GM20000 (cell line): ENCODE data around the gene RHCG.

Experiments
- DNase-seq: peaks from one replicate; pipeline ENCODE4 v3.0.0; 2012; ENCODE audit warnings: low spot score
- TF ChIP-seq, protein P1 (sequence below): IDR thresholded peaks from 2 replicates; pipeline ENCODE4 v1.5.1; 2012; ENCODE audit warnings: mild to moderate bottlenecking, control low read depth; ENCODE audit errors: extremely low read depth, missing control alignments

Gene RHCG

DNA sequence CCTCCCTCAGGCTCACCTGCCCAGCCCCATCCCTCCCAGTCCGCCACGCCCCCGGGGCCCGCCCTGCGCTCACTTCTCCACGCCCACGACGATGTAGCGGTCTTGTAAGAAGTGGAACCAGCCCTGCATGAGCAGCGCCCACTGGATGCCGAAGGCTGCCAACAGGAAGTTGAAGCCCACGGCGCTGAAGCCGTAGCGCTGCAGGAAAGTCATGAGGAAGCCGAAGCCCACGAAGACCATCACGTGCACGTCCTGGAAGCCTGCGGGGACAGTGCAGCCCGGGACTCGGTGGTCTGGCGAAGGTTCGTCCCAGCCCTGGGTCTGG is 9.7 kb downstream of the RHCG start:
- TF ChIP-seq, protein P1, sequence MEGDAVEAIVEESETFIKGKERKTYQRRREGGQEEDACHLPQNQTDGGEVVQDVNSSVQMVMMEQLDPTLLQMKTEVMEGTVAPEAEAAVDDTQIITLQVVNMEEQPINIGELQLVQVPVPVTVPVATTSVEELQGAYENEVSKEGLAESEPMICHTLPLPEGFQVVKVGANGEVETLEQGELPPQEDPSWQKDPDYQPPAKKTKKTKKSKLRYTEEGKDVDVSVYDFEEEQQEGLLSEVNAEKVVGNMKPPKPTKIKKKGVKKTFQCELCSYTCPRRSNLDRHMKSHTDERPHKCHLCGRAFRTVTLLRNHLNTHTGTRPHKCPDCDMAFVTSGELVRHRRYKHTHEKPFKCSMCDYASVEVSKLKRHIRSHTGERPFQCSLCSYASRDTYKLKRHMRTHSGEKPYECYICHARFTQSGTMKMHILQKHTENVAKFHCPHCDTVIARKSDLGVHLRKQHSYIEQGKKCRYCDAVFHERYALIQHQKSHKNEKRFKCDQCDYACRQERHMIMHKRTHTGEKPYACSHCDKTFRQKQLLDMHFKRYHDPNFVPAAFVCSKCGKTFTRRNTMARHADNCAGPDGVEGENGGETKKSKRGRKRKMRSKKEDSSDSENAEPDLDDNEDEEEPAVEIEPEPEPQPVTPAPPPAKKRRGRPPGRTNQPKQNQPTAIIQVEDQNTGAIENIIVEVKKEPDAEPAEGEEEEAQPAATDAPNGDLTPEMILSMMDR = no peak
- DNase-seq = no peak

DNA sequence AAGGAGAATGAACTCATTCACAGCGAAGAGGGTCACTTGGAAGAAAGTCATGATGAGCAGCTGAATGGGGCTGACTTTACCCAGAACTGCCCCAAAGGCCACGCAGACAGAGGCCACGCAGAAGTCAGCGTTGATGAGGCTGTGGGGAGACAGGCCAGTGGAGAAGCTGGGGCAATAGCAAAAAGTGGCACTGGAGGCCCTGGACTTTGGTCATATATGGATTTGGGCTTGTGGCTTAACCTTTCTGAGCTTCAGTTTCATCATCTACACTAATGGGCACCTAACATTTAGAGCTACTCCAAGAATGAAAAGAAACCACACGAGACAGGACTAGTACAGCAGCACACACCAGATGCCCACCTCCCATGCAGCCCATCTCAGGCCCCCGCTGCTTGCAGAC is 13.3 kb downstream of the RHCG start:
- DNase-seq = no peak
- TF ChIP-seq, protein P1 = no peak

DNA sequence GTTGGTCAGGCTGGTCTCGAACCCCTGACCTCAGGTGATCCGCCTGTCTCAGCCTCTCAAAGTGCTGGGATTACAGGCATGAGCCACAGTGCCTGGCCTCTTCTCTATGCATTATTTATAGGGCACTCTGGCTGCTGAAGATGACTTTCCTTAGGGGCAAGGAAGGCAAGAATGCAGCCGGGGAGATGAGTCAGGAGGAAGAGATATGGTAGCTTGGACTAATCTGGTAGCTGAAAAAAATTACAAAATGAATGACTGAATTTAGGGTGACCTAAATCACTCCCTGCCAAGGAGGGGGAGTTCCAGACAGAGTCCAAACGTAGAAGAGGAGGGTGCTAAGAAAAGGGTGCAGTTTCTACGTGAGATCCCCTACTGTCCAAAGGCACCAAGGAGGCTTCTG is 14.2 kb downstream of the RHCG start:
- TF ChIP-seq, protein P1 = no peak
- DNase-seq = no peak

DNA sequence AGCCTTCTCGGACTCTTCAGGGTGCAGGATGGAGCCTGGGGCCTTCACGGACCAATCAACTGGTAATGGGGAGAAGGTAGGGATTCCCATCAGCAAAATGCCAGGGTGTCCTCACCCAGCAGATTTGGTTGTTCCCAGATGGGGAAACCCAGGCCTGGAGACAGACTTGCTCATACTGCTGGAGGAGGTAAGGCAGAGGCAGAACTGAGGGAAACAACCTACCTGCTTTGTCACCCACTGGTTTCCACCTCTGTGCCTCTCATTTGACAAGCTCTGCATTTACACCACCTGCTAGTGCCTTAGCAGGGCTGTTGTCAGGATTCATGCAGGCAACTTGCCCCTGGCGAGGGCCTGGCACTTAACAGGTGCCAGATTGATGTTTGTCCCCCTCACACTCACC is 15.9 kb downstream of the RHCG start:
- DNase-seq = no peak
- TF ChIP-seq, protein P1 = no peak

DNA sequence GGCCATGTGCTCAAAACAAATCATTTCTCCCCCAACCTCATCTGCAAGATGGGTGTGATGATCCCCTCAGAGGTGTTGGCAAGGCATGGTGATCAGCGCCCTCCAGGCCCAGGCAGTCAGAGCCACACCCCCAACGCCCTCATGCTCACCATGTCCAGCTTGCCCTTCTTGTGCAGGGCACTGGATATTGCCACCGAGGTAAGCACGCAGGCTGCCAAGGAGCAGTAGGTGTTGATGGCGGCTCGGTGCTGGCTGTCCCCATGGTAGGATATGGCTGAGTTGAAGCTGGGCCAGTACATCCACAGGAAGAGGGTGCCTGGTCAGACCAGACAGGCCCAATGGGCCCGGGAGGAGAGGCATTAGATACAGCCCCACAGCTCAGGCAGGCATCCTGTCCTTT is 17.2 kb downstream of the RHCG start:
- DNase-seq = no peak
- TF ChIP-seq, protein P1 = no peak

DNA sequence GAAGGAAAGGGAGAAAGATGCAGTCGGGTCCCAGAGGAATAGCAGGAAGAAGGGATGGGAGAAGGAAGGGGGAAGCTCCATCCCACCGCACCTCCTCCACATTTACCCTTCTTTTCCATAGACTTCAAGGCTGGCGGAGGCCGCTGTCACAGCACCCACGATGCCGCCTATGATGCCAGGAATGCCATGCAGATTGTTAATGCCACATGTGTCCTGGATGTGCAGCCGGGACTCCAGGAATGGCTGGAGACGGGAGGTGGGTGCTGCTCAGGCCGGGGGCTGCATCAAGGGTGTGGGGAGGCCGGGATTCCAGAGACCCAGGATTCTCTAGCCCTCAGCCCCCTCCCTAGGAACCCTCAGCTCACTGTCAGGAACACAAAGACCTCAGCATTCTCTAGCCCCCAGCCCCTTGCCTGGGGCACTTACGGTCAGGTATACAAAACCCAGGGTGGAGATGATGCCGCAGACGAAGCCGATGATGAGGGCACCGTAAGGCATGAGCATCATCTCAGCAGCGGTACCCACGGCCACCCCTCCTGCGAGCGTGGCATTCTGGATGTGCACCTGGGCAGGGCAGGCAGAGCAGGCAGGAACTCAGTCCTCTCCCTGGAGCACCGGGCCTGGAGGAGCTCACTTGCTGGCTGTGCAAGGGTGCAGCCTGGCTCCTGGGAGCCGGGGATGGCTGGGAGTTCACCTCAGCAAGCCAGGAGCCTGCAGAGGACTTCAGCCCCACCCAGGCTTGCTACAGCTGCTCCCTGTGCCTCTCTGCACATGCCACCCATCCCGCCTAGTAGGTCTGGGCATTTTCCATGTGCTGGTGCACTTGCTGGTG is 18.8 kb downstream of the RHCG start:
- TF ChIP-seq, protein P1 = no peak

DNA sequence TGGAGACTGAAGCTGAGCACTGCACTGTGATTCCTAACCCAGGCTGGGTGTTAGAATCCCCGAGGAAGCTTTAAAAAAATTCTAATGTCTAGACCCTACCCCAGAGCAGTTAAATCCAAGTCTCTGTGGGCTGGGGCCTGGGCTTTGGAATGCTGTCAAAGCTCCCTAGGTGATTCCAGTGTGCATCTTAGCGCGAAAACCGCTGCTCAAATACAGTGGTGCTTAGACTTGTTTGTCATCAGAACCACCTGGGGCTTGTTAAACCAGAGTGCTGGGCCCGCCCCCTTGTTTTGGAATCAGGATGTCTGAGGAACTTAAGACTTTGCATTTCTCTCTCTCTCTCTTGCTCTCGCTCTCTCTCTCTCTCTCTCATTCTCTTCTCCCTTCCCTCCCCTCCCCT is 20.7 kb downstream of the RHCG start:
- TF ChIP-seq, protein P1 = no peak
- no peak for DNase-seq

More for the DNA sequence above, 18.8 kb downstream of the RHCG start:
- no peak for DNase-seq
